ENCODE measurements around the gene RAD51B.

Gene RAD51B

DNA sequence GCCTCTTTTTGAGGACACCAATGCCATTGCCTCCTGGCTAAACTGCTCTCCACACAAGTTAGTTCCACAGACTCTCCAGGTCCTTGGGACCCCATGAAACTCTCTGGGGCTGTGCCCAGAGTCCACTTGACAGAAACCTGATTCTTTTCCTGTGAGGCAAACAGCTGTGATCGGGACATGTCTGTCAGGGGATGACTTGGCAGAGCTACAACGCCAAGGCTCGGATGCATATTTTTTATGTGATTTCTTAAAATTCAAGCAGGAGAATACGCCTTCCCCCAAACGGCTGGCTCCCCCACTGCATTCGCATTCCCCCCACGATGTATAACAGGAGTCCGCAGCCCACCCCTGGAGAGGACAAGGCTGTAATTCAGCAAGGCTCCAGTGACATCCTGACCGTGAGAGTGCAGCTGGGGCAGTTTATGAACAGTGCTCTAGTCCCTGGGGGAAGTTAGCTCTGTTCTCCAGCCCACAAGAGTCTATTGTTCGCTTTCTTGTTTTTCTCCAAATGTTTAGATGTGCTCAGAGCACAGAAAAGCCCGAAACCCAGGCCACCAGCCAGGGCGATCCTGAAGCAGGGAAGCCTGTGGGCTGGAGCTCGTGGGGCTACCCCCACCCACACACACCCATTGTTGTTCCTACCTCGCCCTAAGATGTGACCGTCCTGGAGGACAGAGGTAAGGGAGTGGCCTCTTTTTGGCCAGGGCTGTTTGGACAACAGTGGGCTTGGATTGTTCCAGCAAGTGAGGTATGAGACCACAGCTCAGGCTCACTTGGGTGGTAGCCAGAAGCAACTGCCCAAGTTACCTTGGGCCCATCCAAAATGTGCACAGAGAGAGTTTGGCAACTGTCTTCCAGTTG, 813.8 kb downstream of the RAD51B start:
- no peak for DNase-seq

DNA sequence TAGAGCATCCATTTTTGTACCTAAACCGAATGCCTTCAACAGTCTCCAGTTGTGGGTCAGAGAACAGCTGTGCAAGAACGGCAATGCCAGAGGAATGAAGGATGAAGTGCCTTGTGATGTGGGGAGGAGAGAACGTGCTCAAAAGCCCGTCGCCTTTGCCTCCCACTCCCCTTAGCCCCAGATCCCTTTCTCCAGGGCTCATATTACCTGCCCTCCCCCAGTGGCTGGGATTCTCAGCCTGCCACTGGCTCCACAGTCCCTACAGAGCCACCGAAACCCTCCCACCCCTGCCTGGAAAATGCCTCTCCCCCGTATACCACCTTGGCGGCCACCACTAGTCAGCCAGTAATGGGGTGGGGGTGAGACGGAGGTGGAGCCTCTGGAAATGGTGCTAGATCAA, 814.8 kb downstream of the RAD51B start:
- no peak for DNase-seq

DNA sequence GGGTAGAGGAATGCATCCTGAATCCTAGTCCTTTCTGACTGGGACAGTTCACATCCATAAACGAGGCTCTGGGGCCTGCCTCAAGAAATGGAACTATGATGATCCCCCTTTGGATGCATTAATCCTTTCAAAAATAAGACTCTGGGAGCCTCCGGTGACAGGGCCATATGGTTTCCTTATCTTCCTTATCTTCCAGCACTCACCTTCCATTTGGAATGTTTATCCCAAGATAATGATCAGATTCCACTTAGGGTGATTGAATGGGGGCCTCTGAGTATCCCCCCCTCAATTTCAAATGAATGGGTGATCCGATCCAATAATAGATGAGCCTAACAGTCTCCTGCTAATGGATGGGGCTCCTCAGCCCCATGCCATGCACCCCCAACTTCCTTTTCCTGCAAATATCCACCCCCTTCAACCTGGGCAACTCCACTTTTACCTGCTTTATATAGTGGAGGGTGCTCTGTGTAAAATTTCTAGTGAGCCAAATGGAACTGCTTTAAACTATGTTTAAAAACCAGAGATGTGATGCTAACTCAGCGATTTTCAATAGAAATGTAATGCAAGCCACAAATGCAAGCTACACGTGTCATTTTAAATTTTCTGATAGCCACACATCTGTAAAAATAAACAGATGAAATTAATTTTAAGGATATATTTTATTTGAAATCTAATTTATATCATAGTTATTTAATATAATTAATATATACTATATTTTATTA, 815.5 kb downstream of the RAD51B start:
- no peak for DNase-seq

DNA sequence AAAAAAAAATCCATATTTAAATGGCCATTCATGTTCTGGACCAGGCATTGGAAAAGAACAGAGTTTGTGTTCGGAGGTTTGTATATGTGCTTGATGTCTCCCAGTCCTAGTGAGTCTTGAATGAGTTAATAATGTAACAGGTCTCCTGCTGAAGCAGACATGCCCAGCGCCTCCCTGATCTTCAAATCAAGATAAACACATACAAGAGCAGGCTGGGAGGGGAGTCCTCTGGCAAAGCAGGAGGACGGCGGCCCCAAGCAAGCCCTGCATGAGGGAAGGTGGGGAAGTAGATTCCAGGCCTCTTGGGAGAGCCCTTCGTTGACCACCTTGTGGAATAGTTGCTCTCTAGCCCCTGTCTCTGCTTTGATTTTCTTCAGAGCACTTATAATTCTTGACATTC, 817.0 kb downstream of the RAD51B start:
- no peak for DNase-seq

DNA sequence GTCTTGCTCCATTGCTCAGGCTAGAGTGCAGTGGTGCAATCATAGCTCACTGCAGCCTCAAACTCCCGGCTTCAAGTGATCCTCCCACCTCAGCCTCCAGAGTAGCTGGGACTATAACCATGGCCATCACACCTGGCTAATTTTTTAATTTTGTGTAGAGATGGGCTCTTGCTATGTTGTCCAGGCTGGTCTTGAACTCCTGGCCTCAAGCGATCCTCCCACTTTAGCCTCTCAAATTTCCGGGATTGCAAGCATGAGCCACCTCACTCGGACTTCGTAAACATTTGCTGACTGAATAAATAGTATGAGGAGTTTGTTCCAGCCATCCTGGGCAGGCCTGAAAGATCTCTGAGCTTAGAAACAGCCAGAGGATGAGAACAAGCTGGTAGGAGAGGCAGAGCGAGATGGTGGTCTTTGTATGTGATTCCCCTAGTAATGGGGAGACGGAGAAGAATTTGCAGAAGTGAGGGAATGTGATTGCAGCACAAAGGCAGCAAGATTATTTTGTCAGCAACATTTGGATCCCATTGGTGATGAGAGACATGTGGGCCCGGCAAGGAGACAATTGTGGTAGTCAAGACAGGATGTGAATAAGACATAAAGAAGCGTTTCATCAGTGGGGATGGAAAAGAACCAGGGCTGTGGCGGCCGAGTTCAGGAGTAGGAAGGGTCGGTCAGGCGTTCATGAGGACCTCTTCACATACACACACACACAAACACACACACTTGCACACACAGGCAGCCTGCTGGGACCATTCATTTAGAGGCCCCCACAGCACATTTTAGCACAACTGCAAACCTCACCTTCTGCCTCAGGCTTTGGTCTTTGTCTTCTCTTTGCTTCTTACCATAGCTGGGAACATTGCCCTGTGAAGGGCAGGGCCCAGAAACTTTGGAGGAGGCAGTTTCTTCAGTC, 817.8 kb downstream of the RAD51B start:
- no peak for DNase-seq

DNA sequence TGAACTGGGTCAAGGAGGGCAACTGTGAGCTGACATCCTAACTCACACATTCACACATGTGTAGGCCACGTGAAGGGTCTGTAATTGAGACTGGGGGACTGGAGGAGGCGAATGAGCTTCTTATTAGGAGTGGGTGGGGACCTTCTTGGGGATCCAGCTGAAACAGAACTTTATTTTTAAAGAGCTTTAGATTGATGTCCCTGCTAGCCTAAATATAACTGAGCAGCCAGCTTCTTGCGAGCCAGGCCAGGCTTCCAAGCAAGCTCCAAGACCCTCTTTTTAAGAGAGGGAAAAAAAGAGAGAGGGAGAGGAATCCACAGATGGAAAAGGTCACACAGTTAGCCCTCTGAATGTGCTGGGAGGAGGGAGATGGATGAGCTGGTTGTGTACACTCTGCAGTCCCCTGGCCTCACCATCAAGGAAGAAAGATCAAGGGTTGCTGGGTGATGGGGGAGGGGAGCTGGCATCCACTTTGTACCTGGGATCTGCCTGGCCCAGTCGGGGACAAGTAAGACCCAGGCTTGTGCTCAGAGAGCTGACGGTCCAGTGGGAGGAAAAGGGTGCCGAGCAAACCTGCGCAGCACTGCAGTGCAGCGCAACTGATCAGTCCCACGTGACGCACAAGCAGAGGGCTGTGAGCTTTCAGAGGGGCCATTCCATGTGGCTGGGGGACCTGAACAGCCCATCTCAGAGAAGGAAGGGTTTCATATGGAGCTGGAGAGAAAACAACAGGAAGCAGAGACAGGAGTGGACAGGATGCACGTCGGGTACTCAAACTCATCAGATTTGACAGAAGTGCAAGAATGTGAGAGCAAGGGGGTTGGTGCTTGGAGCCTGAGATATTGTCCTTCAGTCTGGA, 818.8 kb downstream of the RAD51B start:
- no peak for DNase-seq

DNA sequence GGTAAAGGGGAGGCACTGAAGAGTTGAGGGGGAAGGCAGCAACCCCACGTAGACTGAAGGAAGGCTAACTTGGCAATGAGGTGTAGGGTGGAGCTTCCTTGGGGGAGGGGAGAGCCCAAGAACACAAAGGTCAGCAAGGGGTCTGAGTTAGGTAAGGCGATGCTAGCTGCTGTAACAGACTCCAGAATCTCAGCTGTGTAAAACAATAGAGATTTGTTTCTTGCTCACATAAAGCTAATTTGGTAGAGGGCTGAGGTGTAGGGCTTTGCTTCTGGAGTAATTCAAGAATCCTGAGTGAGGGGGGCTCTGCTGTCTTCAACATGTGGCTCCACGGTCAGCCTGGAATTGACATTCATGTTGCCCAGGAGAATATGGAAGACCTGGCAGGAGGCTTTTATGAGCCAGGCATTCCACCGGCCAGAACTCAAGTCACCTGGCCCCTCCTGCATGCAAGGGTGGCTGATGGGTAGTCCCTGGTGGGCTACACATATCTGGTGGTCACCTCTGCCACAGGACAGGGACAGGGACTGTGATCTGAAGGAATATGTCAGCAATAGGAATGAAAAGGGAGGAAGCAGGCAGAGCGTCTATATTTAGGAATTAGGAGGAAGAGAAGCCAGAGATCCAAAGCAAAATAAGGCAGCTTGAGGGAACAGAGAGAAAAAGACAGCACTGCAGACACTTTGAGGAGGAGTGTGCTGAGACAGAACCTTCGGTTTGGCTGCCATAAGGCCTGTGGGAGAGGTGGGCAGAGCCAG, 819.6 kb downstream of the RAD51B start:
- DNase-seq = no peak

DNA sequence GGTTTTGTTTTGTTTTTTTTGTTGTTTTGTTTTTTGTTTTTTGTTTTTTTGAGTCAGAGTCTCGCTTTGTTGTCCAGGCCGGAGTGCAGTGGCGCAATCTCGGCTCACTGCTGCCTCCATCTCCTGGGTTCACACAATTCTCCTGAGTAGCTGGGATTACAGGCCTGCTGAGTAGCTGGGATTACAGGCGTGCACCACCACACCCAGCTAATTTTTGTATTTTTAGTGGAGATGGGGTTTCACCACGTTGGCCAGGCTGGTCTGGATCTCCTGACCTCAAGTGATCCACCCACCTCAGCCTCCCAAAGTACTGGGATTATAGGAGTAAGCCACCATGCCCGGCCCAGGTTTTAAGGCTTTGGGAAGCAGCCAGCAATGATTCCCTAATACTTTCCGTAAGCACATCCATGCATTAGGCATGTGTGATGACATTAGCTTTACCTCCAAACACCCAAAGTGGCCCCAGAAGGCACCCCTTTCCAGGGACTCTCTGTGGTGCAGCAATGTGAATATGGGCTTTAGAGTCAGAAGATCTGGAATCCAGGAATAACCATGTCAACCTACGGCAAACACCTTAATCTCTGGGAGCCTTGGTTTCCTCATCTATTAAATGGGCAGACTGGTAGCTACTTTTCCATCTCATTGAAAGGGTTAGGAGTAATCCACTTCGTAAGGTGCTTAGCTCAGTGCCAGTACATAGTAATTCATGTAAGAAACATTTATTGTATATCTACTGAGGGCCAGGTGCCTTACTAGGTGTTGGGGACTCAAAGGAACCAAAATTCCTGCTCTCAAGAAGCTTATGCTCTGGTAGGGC, 820.4 kb downstream of the RAD51B start:
- DNase-seq = no peak

DNA sequence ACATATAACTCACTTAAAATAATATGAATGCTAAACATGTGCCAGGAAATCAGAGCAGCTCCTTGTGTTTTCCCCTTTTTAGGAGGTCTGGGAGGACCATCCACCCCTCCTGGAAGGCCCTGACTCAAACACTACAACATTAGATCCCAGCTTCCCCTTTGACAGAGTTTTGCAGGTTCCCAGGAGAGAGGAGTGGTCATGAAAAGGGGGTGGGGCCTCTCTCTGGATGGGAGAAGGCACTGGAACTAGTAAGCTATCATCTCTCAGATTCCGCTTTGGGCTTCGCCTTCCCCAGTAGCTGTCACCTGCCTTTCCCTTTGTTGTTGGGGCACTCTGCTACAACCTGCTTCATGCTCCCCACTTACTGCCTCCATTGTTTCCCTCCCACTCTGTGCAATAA, 824.1 kb downstream of the RAD51B start:
- DNase-seq = no peak

DNA sequence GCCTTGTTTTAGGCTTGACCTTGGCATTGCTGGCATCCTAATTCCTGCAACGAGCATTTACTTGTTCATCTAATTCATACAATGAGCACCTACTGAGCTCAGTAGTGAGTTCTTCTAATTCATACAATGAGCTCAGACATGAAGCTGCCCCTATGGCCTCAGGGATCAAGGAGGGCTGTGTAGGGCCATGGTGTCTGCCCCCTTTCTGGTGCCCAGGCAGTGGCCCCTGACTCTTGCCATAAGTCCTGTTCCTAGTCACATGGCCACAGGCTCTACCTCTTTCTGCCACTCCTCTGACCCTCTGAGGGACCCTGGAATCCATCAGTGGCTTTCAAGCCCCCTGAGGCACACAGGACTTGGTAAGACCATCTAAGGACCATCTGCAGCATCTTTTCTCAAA, 824.5 kb downstream of the RAD51B start:
- no peak for DNase-seq

DNA sequence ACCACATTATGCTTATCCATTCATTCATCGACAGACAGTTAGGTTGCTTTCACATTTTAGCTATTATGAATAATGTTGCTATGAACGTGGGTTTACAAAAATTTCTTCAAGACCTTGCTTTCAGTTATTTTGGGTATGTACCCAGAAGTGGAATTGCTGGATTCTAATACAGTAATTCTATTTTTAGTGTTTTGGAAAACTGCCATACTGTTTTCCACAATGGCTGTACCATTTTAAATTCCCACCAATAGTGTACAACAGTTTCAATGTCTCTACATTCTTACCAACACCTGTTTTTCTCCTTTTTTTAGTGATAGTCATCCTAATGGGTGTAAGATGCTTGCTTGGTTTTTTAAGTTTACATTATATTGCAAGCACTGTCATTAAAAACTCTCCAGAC, 825.8 kb downstream of the RAD51B start:
- DNase-seq = no peak

DNA sequence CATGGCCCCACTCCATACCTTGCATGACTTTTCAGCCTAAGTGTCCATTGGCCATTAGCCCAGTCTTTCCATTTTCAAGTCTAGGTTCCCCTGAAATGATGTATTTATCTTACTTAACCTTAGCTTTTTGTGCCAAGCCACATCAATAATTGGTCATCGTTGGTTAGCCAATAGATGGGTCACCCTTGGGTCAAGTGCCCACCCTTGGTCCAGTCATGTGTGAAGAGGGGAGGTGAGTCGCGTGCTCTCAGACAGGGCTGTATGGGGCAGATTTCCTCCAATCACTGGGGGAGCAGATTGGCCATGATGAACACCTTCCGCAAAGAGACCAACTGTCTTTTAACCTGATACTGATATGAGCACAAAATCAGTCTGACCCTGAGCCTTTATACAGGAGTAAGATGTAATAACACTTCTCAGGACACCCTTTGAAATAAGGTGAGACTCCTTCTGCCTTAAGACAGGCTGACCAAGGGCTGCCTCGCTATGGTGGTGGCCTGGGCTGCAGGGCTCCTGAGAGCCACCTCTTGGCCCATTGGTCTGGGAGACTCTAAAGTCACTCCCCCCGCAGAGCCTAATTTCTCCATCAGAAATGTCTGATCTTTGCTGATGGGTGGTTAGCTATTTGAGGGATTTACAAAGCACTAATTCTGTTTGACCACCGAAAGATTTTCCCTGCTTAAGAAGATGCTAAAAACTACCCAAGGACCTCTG, 830.1 kb downstream of the RAD51B start:
- no peak for DNase-seq

DNA sequence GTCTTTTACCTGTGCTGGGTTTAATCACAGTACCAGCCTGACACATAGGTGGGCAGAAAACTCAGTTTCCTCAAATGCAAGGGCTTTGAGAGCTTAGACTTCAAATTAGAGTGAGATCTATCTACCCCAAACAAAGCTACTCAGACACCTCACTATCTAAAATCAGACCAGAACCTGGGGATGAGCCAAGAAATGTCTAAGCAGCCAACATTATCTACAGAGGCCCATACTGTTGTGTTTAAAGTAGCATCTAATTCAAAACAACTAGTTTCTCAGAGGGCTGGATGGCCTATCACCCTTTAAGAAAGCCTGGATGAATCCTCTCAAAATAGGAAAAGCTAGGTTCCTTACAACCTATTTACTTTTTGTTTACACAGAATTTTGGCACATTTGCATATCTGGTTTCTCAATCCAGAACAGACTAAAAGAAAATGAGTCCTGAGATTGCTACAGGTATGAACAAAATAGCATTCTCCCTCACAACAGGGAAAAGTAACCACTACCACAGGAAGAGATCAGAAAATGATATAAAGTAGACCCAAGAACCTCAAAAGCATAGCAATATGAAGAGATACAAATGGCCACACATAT, 830.9 kb downstream of the RAD51B start:
- DNase-seq = no peak

DNA sequence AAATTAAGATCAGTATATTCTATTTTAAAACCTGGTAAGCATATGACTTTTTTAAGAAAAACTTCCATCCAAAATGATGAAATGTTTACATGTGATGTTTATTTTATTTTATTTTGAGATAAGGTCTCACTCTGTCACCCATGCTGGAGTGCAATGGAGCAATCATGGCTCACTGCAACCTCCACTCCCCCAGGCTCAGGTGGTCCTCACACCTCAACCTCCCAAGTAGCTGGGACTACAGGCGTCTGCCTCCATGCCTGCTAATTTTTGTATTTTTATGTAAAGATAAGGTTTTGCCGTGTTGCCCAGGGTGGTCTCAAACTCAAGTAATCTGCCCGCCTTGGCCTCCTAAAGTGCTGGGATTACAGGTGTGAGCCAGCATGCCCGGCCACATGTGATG, 831.5 kb downstream of the RAD51B start:
- DNase-seq = no peak

DNA sequence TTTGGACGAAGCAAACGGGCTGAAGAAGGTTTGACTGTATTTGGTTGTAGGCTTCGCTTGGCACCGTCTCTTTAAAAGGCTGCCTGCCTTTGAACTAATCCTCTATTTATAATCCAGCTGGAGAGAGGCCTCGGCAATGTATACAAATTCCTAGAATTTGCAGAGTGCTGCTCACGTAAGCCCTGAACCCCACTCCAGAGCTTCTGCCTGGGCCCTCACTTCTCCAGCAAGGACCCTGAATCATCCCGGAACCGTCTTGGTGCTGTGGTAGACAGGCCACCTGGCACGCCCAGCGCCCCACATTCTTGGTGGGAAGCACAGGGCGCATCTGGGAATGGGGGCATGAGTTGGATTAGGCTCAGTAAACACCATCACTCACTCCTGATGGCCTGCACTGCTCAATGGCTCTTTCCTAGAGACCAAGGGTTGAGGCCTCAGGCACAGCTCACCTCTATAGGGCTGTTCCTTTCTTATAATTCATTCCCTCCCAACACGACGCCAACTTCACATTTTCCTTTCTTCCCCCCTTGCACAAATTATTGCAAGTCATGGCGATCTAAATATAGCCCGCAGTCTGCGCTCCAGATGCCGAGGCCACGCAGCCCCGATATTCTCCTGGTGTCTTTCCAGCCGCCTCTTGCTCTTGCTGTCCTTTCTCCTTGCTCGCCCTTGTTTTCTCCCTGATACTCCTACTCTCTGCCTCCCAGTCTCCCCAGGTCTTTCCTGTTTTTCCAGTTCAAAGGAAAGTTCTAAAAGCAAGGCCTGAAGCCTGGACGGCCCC, 832.3 kb downstream of the RAD51B start:
- no peak for DNase-seq

DNA sequence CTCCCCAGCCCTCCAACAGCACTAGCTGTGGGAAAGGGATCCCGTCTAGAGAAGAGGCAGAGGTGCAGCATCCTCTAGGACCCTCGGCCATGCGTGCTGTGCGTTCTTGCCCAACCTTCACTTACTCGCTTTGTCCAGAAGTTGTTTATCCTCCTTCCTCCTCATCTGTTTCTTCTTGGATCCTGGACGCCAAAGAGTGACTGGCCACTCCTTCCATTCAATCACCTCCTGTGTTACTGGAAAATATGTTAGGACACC, 832.8 kb downstream of the RAD51B start:
- DNase-seq = no peak

DNA sequence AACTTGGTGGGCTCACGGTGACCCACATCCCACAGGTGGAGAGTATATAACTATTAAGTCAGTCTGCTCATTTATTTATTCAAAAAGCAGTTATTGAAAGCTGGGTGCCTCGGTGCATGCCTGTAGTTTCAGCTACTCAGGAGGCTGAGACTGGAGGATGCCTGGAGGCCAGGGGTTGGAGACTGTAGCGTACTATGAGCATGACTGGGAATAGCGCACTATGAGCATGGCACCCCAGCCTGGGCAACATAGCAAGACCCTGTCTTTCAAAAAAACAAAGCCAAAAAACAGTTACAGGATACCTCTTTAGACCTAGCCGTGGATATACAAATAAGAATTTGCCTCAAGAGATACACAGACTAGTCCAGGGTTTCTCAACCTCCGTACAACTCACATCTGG, 833.5 kb downstream of the RAD51B start:
- no peak for DNase-seq

DNA sequence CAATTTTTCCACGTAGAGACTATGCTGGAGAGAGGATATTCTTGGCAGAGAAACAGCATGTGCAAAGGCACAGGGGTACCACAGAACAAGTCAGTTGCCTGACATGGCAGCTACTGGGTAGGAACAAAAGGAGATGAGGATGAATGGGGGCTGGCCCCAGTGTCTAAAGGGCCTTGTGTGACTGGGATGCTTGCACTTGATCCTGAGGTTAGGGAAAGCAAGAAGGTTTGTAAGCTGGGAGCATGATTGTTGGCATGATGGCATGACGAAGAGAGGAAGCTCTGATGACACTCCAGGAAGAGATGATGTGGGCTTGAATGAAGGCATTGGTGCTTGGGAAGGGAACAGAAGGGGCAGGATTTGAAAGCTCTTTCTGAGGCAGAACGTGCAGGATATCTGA, 834.2 kb downstream of the RAD51B start:
- DNase-seq = no peak

DNA sequence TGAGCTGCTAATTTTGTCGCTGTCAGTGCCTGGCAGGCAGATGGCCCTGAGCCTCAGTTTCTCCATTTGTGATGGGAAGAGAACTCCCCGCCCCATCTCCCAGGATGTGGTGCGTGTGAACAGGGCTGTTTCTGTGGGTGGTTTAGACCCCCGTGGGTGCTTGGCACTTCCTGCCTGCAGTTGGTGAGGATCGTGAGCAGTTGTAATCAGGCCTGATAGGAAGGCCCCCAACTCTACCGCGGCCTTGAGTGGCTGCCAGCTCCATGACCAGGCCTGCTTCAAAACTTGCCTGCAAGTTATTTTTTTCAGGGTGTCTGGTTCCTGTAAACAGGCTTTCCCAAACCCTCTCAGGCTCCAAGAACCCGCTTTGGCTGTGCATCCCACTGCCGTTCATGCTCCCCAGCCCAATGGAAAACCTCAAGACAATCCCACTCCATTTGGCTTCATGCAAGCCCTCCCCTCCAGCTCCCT, 834.9 kb downstream of the RAD51B start:
- DNase-seq = no peak

Data from DMS 273 treated with DMSO at 0.1 percent for 48 hours (cell line).